Thoracic aorta (tissue), 2 donors: ENCODE results near the gene PITPNB. TPM values are rescaled to one million over a fixed set of nuclear protein-coding genes. Genes with fewer than 3 reads are reported as not detected.

Experiments
- ATAC-seq: fragments of 150-250 bp; one replicate; pipeline ENCODE4 v1.8.0; 2017; ENCODE audit warnings: low read depth; ENCODE audit not compliant: insufficient number of reproducible peaks, low FRiP score
- DNase-seq: peaks from one replicate; pipeline ENCODE4 v3.0.0-alpha.2; 2020; ENCODE audit warnings: low spot score
- H3K27ac ChIP-seq, 2 donors: fragments of 200-600 bp; sonication (generic); 1 replicate in 1 of 2; 2 replicates in 1 of 2; pipeline ENCODE4 v1.5.1; 2016; ENCODE audit warnings: mild to moderate bottlenecking in 2 of 2, moderate library complexity in 2 of 2
- H3K27me3 ChIP-seq: fragments of 200-600 bp; sonication (generic); replicated peaks from 2 replicates; pipeline ENCODE4 v1.6.0; 2016; ENCODE audit warnings: mild to moderate bottlenecking; ENCODE audit not compliant: insufficient read depth
- H3K36me3 ChIP-seq: fragments of 200-600 bp; sonication (generic); one replicate; pipeline ENCODE4 v1.5.1; 2016
- H3K4me1 ChIP-seq, 2 donors: fragments of 200-600 bp; sonication (generic); 1 replicate in 1 of 2; 2 replicates in 1 of 2; pipeline versions ENCODE4 v1.5.1 to v1.6.0; 2016; ENCODE audit warnings: low read depth in 2 of 2, mild to moderate bottlenecking in 1 of 2; ENCODE audit not compliant: control insufficient read depth in 1 of 2
- H3K4me3 ChIP-seq: fragments of 200-600 bp; sonication (generic); 2 replicates; pipeline ENCODE4 v1.5.1; 2016; ENCODE audit warnings: mild to moderate bottlenecking
- H3K9me3 ChIP-seq: fragments of 200-600 bp; sonication (generic); 2 replicates; pipeline ENCODE4 v1.5.1; 2016
- total RNA-seq, 2 donors: library from RNA; depleted of rRNA; stranded (reverse); fragments of >200 nt; gene quantifications; one replicate each; pipeline versions ENCODE4 v1.1.0 to v1.2.3, GENCODE V29; 2016
- TF ChIP-seq, protein P1 (sequence below): fragments of 200-600 bp; sonication (generic); IDR thresholded peaks from one replicate; pipeline ENCODE4 v1.5.1; 2019; ENCODE audit warnings: antibody characterized with exemption

PITPNB gene
- total RNA-seq, 2 donors from 2014 or later = 42.2 to 111 TPM

GRCh38 chr22:27919942-27920755, 1.1 kb upstream of the PITPNB start:
- Histone ChIP-seq H3K27me3 (no peaks in the 10 kb centered on the region), H3K9me3 (no peaks in the 10 kb centered on the region), H3K27ac (peak overlapping the region; percentile 100), H3K36me3 (no peaks in the 10 kb centered on the region), H3K4me1 (peaks cover 34 to 42% of the 10 kb centered on the region in 2 donors), H3K4me3 (peak overlapping the region; percentile 86)
- TF ChIP-seq, protein P1, sequence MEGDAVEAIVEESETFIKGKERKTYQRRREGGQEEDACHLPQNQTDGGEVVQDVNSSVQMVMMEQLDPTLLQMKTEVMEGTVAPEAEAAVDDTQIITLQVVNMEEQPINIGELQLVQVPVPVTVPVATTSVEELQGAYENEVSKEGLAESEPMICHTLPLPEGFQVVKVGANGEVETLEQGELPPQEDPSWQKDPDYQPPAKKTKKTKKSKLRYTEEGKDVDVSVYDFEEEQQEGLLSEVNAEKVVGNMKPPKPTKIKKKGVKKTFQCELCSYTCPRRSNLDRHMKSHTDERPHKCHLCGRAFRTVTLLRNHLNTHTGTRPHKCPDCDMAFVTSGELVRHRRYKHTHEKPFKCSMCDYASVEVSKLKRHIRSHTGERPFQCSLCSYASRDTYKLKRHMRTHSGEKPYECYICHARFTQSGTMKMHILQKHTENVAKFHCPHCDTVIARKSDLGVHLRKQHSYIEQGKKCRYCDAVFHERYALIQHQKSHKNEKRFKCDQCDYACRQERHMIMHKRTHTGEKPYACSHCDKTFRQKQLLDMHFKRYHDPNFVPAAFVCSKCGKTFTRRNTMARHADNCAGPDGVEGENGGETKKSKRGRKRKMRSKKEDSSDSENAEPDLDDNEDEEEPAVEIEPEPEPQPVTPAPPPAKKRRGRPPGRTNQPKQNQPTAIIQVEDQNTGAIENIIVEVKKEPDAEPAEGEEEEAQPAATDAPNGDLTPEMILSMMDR = no peak
- ATAC-seq = peak; percentile 45
- DNase-seq = no peak

DNA sequence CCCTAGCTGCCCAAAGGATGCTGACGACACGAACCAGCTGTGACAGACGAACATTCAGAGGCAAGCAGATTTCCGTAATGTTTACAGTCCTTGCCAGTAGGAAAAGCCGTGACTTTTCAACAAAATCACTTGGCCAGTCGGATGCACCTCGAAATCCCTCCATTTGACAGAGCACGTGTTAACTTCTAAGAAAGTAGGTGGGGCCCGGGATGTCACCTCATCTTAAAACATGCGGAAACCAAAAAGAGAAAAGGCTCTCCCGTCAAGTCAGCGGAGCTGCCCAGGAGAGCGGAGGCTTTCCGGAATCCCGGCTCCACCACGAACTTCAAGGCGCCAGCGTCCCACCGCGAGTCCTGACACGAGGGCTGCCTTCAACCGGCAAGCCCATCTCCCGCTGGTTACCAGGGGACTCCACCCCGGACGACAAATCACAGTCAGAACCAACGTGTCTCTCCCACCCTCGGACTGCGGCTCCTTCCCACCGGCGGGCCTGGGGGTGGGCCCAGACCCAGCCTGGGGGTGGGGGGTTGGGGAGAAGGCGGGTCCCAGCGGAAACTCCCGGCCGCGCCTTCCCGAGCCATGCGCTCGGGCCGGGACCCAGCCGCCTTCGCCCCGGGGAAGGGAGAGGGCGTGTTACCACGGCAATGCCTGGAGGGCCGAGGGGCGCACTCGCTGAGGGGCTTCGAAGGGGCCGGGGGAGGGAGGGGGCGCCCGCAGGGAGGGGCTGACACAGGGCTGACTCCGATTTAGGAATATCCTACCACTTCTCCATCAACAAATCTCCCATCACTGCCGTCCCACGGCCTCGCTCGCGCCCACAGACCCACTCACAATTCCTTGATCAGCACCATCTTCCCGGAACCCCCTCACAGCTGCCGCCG, 475 bp downstream of the PITPNB start:
- DNase-seq (peak; percentile 14), ATAC-seq (peak; percentile 3)
- Histone ChIP-seq H3K4me3 (peak overlapping the region; percentile 86), H3K4me1 (peaks cover 44 to 57% of the 10 kb centered on the region in 2 donors), H3K27ac (peak overlapping the region; percentile 90 to 100), H3K9me3 (no peaks in the 10 kb centered on the region), H3K27me3 (no peaks in the 10 kb centered on the region), H3K36me3 (no peaks in the 10 kb centered on the region)
- TF ChIP-seq, protein P1 = no peak

GRCh38 chr22:27915986-27916385, 3.1 kb downstream of the PITPNB start:
- TF ChIP-seq, protein P1 = no peak
- peaks cover 59 to 75% of the 10 kb centered on the region in 2 donors for H3K4me1 ChIP-seq
- ATAC-seq (no peak), DNase-seq (no peak)
- no peak overlapping the region for H3K4me3 ChIP-seq
- H3K27me3 ChIP-seq = no peaks in the 10 kb centered on the region
- H3K27ac ChIP-seq = peak overlapping the region in 1 of 2 donors; percentile 1
- H3K36me3 ChIP-seq = no peaks in the 10 kb centered on the region
- H3K9me3 ChIP-seq = no peaks in the 10 kb centered on the region

DNA sequence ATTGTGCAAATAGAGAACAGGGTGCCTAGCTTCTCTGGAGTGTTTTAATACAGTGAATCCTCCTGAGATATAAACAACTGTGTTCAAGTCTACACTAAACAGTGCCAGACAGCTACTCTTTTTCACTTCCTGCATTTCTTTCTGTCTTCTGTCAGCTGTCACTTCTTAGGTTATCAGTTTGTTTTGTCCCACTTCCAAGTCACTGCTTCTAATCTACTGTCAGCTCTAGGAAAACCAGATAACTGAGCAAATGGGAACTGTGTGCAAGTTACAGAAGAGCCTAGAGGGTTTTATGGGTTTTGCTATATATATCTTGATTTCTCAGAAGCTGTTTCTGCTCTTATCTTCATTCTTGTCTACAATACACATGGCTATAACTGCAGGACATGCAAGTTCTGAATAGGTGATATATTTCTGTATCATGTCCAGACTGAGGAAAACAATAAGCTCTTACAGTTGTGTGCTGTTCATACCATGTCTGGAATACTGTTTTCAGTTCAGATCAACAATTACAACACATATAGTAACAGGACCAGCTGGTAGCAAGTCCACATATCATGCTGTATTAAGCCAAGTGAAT, 5.8 kb downstream of the PITPNB start:
- H3K36me3 ChIP-seq = peaks cover 5% of the 10 kb centered on the region
- H3K27ac ChIP-seq = peak overlapping the region in 1 of 2 donors; percentile 48
- H3K27me3 ChIP-seq = no peaks in the 10 kb centered on the region
- TF ChIP-seq, protein P1 = no peak
- no peak overlapping the region for H3K4me3 ChIP-seq
- DNase-seq = no peak
- no peak for ATAC-seq
- H3K4me1 ChIP-seq = peaks cover 66 to 87% of the 10 kb centered on the region in 2 donors
- H3K9me3 ChIP-seq = no peaks in the 10 kb centered on the region

DNA sequence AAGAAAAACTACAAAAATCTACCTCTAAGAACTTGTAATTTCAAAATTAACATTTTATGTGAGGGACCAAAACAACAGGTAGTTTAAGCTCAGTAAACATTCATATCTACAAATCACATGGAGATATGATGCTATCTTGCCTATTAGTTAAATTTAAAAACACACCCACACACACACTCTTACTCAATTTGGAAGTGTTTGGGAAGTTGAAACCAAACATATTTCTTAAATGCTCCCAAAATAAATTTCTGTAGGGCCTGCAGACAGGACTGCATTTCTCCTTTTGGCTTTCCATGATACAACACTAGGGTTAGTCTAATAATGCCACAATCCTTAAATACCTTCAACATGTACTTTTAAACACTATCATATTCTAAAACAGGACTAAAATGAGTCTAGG, 7.0 kb downstream of the PITPNB start:
- H3K4me3 ChIP-seq = no peak overlapping the region
- ATAC-seq (no peak), DNase-seq (no peak)
- peaks cover 5% of the 10 kb centered on the region for H3K36me3 ChIP-seq
- peak overlapping the region; percentile 42 to 48 for H3K27ac ChIP-seq
- no peaks in the 10 kb centered on the region for H3K9me3 ChIP-seq
- TF ChIP-seq, protein P1 = no peak
- peaks cover 57 to 84% of the 10 kb centered on the region in 2 donors for H3K4me1 ChIP-seq
- H3K27me3 ChIP-seq = no peaks in the 10 kb centered on the region
